ENCODE data around the gene ZRANB3.
"Not testable (repeated sequence)": the region's sequence is repeated elsewhere in the genome, so short reads cannot be mapped to it uniquely, and the experiment has no call there.

Gene ZRANB3

DNA sequence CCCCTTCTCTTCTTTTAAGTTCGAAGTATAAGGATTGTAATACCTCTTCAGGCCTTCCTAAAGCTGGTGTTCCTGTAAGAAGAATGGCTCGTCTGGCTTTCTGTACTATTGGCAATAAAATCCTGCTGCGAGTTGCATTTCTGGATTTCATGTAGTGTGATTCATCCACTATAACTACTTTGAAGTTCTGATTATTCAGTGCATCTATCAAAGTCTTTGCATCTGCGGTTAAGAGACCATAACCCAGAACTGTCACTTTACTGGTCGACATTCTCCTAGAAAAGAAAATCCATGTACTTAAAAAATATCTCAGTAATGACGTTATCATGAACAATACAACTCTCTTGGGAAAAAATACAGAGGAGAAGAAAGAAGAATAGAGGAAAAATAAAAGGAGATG is 181.1 kb downstream of the ZRANB3 start:
- no peak for DNase-seq (ENCODE audit: low read depth in 2 of 2)
- TF ChIP-seq, protein P1, sequence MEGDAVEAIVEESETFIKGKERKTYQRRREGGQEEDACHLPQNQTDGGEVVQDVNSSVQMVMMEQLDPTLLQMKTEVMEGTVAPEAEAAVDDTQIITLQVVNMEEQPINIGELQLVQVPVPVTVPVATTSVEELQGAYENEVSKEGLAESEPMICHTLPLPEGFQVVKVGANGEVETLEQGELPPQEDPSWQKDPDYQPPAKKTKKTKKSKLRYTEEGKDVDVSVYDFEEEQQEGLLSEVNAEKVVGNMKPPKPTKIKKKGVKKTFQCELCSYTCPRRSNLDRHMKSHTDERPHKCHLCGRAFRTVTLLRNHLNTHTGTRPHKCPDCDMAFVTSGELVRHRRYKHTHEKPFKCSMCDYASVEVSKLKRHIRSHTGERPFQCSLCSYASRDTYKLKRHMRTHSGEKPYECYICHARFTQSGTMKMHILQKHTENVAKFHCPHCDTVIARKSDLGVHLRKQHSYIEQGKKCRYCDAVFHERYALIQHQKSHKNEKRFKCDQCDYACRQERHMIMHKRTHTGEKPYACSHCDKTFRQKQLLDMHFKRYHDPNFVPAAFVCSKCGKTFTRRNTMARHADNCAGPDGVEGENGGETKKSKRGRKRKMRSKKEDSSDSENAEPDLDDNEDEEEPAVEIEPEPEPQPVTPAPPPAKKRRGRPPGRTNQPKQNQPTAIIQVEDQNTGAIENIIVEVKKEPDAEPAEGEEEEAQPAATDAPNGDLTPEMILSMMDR (IDR thresholded peaks at IDR 0.05; ENCODE audit: low read depth, low read length) = no peak

GRCh38 chr2:135348096-135348704 is 182.8 kb downstream of the ZRANB3 start:
- not testable (repeated sequence) for DNase-seq (ENCODE audit: low read depth in 2 of 2); H3K4me3 ChIP-seq (replicated peaks in 1 of 2; ENCODE audit: low read depth in 2 of 2, low read length in 2 of 2)

More for the DNA sequence above, 181.1 kb downstream of the ZRANB3 start:
- H3K4me3 ChIP-seq (replicated peaks in 1 of 2; ENCODE audit: low read depth in 2 of 2, low read length in 2 of 2) = no peak overlapping the region

GRCh38 chr2:135337071-135337470 is 193.9 kb downstream of the ZRANB3 start:
- peak in 1 of 2 donors; percentile 11 for DNase-seq (ENCODE audit: low read depth in 2 of 2)
- H3K4me3 ChIP-seq (replicated peaks in 1 of 2; ENCODE audit: low read depth in 2 of 2, low read length in 2 of 2) = no peak overlapping the region
- TF ChIP-seq, protein P1 (IDR thresholded peaks at IDR 0.05; ENCODE audit: low read depth, low read length) = no peak

- H3K4me3 ChIP-seq (replicated peaks in 1 of 2; ENCODE audit: low read depth in 2 of 2, low read length in 2 of 2) = no peak overlapping the region
- TF ChIP-seq, protein P1 (IDR thresholded peaks at IDR 0.05; ENCODE audit: low read depth, low read length) = no peak
- DNase-seq (ENCODE audit: low read depth in 2 of 2) = no peak
Measured at GRCh38 chr2:135335256-135335655, 195.8 kb downstream of the ZRANB3 start.

GRCh38 chr2:135327146-135327545 is 203.9 kb downstream of the ZRANB3 start:
- no peak overlapping the region for H3K4me3 ChIP-seq (replicated peaks in 1 of 2; ENCODE audit: low read depth in 2 of 2, low read length in 2 of 2)
- TF ChIP-seq, protein P1 (IDR thresholded peaks at IDR 0.05; ENCODE audit: low read depth, low read length) = no peak
- no peak for DNase-seq (ENCODE audit: low read depth in 2 of 2)

- DNase-seq (ENCODE audit: low read depth in 2 of 2) = no peak
- H3K4me3 ChIP-seq (replicated peaks in 1 of 2; ENCODE audit: low read depth in 2 of 2, low read length in 2 of 2) = no peak overlapping the region
- TF ChIP-seq, protein P1 (IDR thresholded peaks at IDR 0.05; ENCODE audit: low read depth, low read length) = no peak
Measured at GRCh38 chr2:135320465-135321355, 210.3 kb downstream of the ZRANB3 start.

DNA sequence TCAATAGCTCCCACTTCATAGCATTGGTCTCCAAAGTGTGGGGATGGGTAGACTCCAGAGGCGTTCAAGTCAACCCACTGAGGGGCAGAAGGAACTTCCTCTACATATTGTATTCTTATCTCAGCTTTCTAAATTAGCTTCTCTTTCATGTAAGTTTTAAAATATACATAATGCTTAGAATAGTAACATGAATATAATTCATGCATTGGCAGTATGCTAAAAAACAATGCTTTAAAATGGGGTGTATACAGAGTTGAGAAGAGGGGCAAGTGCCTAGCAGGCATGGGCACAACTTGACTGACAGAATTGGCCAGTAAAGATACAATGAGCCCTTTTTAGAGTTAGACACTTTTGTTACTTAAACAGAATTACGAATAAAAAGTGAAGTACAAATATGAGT is 212.2 kb downstream of the ZRANB3 start:
- H3K4me3 ChIP-seq (replicated peaks in 1 of 2; ENCODE audit: low read depth in 2 of 2, low read length in 2 of 2) = no peak overlapping the region
- DNase-seq (ENCODE audit: low read depth in 2 of 2) = no peak
- TF ChIP-seq, protein P1 (IDR thresholded peaks at IDR 0.05; ENCODE audit: low read depth, low read length) = no peak
